LNCaP clone FGC (cell line): ENCODE results near the gene SLC25A27.

Source experiments
- DNase-seq: peaks from one replicate; pipeline ENCODE4 v3.0.0-alpha.2; 2011; ENCODE audit warnings: low read depth
- H3K4me3 ChIP-seq: 2 replicates; pipeline ENCODE4 v1.5.1; 2011; ENCODE audit warnings: mild to moderate bottlenecking, low read depth, low read length, control low read depth
- TF ChIP-seq, protein P1 (sequence below): IDR thresholded peaks from 2 replicates; pipeline ENCODE4 v1.5.1; 2012; ENCODE audit warnings: mild to moderate bottlenecking; ENCODE audit not compliant: control insufficient read depth, insufficient read depth; ENCODE audit errors: extremely low read depth

The SLC25A27 gene

GRCh38 chr6:46667377-46667776, 14.6 kb downstream of the SLC25A27 start:
- no peak for DNase-seq
- no peak overlapping the region for H3K4me3 ChIP-seq
- TF ChIP-seq, protein P1, sequence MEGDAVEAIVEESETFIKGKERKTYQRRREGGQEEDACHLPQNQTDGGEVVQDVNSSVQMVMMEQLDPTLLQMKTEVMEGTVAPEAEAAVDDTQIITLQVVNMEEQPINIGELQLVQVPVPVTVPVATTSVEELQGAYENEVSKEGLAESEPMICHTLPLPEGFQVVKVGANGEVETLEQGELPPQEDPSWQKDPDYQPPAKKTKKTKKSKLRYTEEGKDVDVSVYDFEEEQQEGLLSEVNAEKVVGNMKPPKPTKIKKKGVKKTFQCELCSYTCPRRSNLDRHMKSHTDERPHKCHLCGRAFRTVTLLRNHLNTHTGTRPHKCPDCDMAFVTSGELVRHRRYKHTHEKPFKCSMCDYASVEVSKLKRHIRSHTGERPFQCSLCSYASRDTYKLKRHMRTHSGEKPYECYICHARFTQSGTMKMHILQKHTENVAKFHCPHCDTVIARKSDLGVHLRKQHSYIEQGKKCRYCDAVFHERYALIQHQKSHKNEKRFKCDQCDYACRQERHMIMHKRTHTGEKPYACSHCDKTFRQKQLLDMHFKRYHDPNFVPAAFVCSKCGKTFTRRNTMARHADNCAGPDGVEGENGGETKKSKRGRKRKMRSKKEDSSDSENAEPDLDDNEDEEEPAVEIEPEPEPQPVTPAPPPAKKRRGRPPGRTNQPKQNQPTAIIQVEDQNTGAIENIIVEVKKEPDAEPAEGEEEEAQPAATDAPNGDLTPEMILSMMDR = no peak

GRCh38 chr6:46674410-46674809, 21.6 kb downstream of the SLC25A27 start:
- no peak overlapping the region for H3K4me3 ChIP-seq
- TF ChIP-seq, protein P1 = no peak
- no peak for DNase-seq

DNA sequence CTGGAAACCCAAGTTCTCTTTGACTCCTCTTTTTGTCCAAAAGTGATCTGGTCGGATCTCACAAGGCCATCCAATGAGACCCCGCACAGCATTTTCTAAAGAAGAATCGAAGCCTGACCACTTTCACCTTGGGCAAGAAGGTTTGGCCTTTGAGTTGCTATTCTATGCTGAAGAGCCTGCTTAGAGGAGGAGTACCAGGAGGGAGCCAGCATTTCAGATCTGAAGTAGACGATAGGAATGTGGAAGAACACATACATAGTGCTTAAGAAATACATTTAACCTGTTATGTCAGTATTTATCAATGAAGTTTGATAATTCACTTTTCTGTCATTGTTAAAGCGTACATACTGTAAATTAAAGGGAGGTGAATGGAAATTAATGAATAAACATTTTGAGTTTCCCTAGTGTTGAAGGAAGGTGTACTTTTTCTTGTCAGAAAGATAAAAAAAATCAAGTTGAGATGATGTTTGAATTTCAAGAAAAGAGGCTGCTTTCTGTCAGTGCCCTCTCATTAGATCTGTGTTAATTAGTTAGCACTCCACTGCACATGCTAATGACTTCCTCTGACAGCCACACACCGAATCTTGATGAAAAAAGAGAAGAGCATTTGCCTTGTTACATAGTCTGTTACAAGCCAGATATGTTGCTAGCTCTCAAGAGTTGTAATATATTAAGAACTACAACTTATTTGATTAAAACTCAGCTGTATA, 24.0 kb downstream of the SLC25A27 start:
- H3K4me3 ChIP-seq = no peak overlapping the region
- DNase-seq = no peak
- TF ChIP-seq, protein P1 = no peak

DNA sequence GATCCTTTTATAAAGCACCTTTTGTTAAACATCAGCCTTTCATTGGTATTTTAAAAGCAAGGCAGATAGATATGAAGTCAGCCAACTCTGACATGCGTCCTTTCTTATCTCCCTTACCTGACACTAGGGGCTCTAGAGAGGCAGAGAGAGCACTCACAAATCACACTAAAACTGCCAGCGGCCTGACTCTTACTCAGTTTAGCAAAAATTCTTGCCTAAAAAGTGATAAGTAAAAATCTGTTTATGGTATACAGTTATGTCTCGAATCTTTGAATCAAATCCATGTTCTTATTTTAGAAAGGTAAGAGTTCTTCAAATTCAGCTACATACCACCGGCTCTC, 24.5 kb downstream of the SLC25A27 start:
- H3K4me3 ChIP-seq = no peak overlapping the region
- TF ChIP-seq, protein P1 = peak; percentile 30; the same call in 1 of the 2 replicates
- no peak for DNase-seq

DNA sequence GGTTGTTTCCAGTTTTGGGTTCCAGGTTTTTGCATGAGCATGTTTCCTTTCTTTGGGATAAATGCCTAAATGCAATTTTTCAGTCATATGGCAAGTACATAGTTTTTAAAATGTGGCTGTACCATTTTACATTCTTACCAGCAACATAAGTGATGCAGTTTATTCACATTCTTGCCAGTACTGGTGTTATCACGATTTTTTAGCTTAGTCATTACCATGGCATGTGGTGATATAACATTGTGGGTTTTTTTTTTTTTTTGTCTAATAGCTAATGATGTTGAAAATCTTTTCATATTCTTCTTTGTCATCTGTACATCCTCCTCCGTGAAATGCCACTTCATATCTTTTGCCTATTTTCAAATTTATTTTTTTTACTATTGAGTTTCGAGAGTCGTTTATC, 32.0 kb downstream of the SLC25A27 start:
- H3K4me3 ChIP-seq = no peak overlapping the region
- DNase-seq = no peak

GRCh38 chr6:46687619-46688097, 34.9 kb downstream of the SLC25A27 start, which contains the start of gene TDRD6:
Gene TDRD6 (plus strand): TSS chr6:46687885. CDS start chr6:46688129, 244 bp downstream.
- no peak for DNase-seq
- H3K4me3 ChIP-seq = no peak within 1 kb of the TSS
- TF ChIP-seq, protein P1 = no peak

More for the DNA sequence above, 32.0 kb downstream of the SLC25A27 start:
- TF ChIP-seq, protein P1 = no peak
